OCI-LY1 (cell line): ENCODE data around the gene INTS13.

ENCODE experiments used
- H2AFZ ChIP-seq: fragments of 200-600 bp; sonication (generic), shearing (Covaris generic); 2 replicates; pipeline ENCODE4 v1.6.0; 2014; ENCODE audit warnings: antibody characterized with exemption, mild to moderate bottlenecking, low read length
- H3F3A ChIP-seq: fragments of 200-600 bp; sonication (generic), shearing (Covaris generic); 2 replicates; pipeline ENCODE4 v1.6.0; 2014; ENCODE audit warnings: mild to moderate bottlenecking, antibody characterized with exemption, low read length, moderate library complexity; ENCODE audit not compliant: insufficient read depth
- H3K27ac ChIP-seq: fragments of 200-600 bp; sonication (generic); 2 replicates; pipeline ENCODE4 v1.5.1; 2014; ENCODE audit warnings: low read length, mixed run types, mild to moderate bottlenecking, low read depth; ENCODE audit not compliant: poor library complexity, severe bottlenecking
- H3K27me3 ChIP-seq: fragments of 200-600 bp; sonication (generic); 2 replicates; pipeline ENCODE4 v1.6.0; 2014; ENCODE audit warnings: antibody characterized with exemption, mild to moderate bottlenecking, low read length, moderate library complexity; ENCODE audit not compliant: insufficient read depth
- H3K36me3 ChIP-seq: fragments of 200-600 bp; sonication (generic); 2 replicates; pipeline ENCODE4 v1.6.1; 2014; ENCODE audit warnings: mild to moderate bottlenecking, antibody characterized with exemption, low read length, moderate library complexity, mixed read lengths; ENCODE audit not compliant: insufficient read depth
- H3K4me1 ChIP-seq: fragments of 200-600 bp; sonication (generic); 2 replicates; pipeline ENCODE4 v1.5.1; 2014; ENCODE audit warnings: mild to moderate bottlenecking, low read length, moderate library complexity; ENCODE audit not compliant: insufficient read depth, severe bottlenecking
- H3K4me2 ChIP-seq: fragments of 200-600 bp; sonication (generic), shearing (Covaris generic); 2 replicates; pipeline ENCODE4 v1.6.1; 2014; ENCODE audit warnings: low read length
- H3K4me3 ChIP-seq: fragments of 200-600 bp; sonication (generic); 2 replicates; pipeline ENCODE4 v1.5.1; 2014; ENCODE audit warnings: low read length, low read depth, mild to moderate bottlenecking, mixed read lengths; ENCODE audit not compliant: poor library complexity, severe bottlenecking
- H3K79me2 ChIP-seq: fragments of 200-600 bp; shearing (Covaris generic); 2 replicates; pipeline ENCODE4 v1.6.1; 2016; ENCODE audit warnings: mixed run types, low read length, mixed read lengths; ENCODE audit not compliant: insufficient read depth
- H3K9ac ChIP-seq: fragments of 200-600 bp; sonication (generic), shearing (Covaris generic); 2 replicates; pipeline ENCODE4 v1.6.1; 2014; ENCODE audit warnings: mild to moderate bottlenecking, low read length, mixed read lengths
- H3K9me2 ChIP-seq: fragments of 200-600 bp; sonication (generic), shearing (Covaris generic); 2 replicates; pipeline ENCODE4 v1.6.1; 2014; ENCODE audit warnings: low read depth, mild to moderate bottlenecking, low read length, mixed read lengths
- H3K9me3 ChIP-seq: fragments of 200-600 bp; shearing (Covaris generic); 2 replicates; pipeline ENCODE4 v1.6.1; 2014; ENCODE audit warnings: low read length, mixed read lengths
- H4K20me1 ChIP-seq: fragments of 200-600 bp; sonication (generic), shearing (Covaris generic); 2 replicates; pipeline ENCODE4 v1.6.0; 2016; ENCODE audit warnings: mild to moderate bottlenecking, low read length; ENCODE audit not compliant: insufficient read depth
- CTCF ChIP-seq: fragments of 200-600 bp; sonication (generic), shearing (Covaris generic); IDR thresholded peaks from 2 replicates; pipeline ENCODE4 v1.5.1; 2017; ENCODE audit warnings: mild to moderate bottlenecking, antibody characterized with exemption, low read length, moderate library complexity, mixed read lengths
- EZH2 ChIP-seq: fragments of 200-600 bp; sonication (generic), shearing (Covaris generic); IDR thresholded peaks from 2 replicates; pipeline ENCODE4 v1.8.0; 2017; ENCODE audit warnings: borderline replicate concordance, mixed run types, mild to moderate bottlenecking, antibody characterized with exemption, low read length, moderate library complexity, mixed read lengths

INTS13 gene

GRCh38 chr12:26919216-26919555, 18.6 kb downstream of the INTS13 start:
- H4K20me1 ChIP-seq, result no peaks in the 10 kb centered on the region
- H3K36me3 ChIP-seq, result peaks cover 81% of the 10 kb centered on the region
- TF ChIP-seq EZH2 (no peak), CTCF (no peak)

GRCh38 chr12:26918321-26919215, 19.2 kb downstream of the INTS13 start:
- no peak overlapping the region for H3K27ac ChIP-seq
- no peaks in the 10 kb centered on the region for H3K79me2 ChIP-seq
- TF ChIP-seq CTCF (no peak), EZH2 (no peak)
- H3K9me2 ChIP-seq, result no peaks in the 10 kb centered on the region
- H3K4me2 ChIP-seq, result no peak overlapping the region
- H3F3A ChIP-seq, result no peaks in the 10 kb centered on the region
- H3K9me3 ChIP-seq, result no peaks in the 10 kb centered on the region
- no peaks in the 10 kb centered on the region for H4K20me1 ChIP-seq
- H3K36me3 ChIP-seq, result peaks cover 83% of the 10 kb centered on the region
- H3K4me1 ChIP-seq, result no peaks in the 10 kb centered on the region
- no peak overlapping the region for H3K9ac ChIP-seq
- no peak overlapping the region for H3K4me3 ChIP-seq
- H2AFZ ChIP-seq, result no peak overlapping the region
- no peaks in the 10 kb centered on the region for H3K27me3 ChIP-seq

More at GRCh38 chr12:26919216-26919555, 18.6 kb downstream of the INTS13 start:
- H3K9me3 ChIP-seq, result no peaks in the 10 kb centered on the region
- no peaks in the 10 kb centered on the region for H3K27me3 ChIP-seq
- no peak overlapping the region for H3K9ac ChIP-seq
- H3K9me2 ChIP-seq, result no peaks in the 10 kb centered on the region
- no peaks in the 10 kb centered on the region for H3K79me2 ChIP-seq
- no peaks in the 10 kb centered on the region for H3F3A ChIP-seq
- no peak overlapping the region for H2AFZ ChIP-seq
- H3K4me3 ChIP-seq, result no peak overlapping the region
- H3K4me2 ChIP-seq, result no peak overlapping the region
- H3K4me1 ChIP-seq, result no peaks in the 10 kb centered on the region
- no peak overlapping the region for H3K27ac ChIP-seq

GRCh38 chr12:26906704-26907103, 31.1 kb downstream of the INTS13 start:
- Histone ChIP-seq H3K27ac (no peak overlapping the region), H3K36me3 (peaks cover 99% of the 10 kb centered on the region), H3K9me2 (no peaks in the 10 kb centered on the region), H3K9me3 (no peaks in the 10 kb centered on the region), H3F3A (no peaks in the 10 kb centered on the region), H3K4me2 (no peak overlapping the region), H3K4me3 (no peak overlapping the region), H4K20me1 (no peaks in the 10 kb centered on the region), H3K9ac (no peak overlapping the region), H3K79me2 (no peaks in the 10 kb centered on the region), H3K4me1 (no peaks in the 10 kb centered on the region), H2AFZ (no peak overlapping the region), H3K27me3 (no peaks in the 10 kb centered on the region)
- no peak for TF ChIP-seq EZH2
- no peak for TF ChIP-seq CTCF
